Measurements from ENCODE around the gene GPR35. TPM values are rescaled to one million over a fixed set of nuclear protein-coding genes. Genes with fewer than 3 reads are reported as not detected.
A peak's percentile ranks its signal among the peaks of the same experiment; 100 is the strongest.

Gene GPR35
- total and polyA plus RNA-seq, 12 donors, result 0.40 to 5.2 (median 1.2) TPM

DNA sequence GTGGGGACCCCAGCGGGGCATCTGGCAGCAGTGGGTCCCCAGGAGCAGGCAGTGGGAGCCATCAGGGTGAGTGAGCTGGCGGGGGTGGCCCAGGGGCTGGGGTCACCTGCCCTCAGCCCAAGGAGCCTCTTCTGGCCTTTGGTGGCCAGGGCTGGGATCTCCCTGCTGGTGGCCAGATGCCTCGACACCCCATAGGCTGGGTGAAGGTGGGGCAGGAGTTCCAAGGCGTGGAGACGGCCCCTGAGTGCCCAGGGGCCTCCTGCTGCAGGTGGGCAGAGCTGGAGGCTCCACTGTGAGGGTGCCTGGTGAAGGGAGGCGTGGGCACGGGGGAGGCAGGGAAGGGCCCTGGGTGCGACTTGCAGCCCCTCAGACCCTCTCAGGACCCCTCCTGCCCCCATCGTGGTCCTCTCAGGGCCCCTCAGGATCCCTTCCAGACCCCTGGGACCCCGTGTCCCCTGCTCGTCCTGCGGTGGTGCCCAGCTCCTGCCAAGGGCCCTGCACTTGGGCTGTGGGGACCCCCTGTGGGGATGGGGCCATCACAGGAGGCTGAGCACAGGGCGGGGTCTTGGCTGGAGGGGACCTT, 5.0 kb upstream of the GPR35 start:
- Histone ChIP-seq H3K4me1 (peaks cover 0 to 55% (median 0%) of the 10 kb centered on the region in 9 donors), H3K27ac (peak overlapping the region in 1 of 10 donors; percentile 33), H3K9me3 (peaks cover 0 to 12% (median 0%) of the 10 kb centered on the region in 11 donors), H3K4me3 (no peak overlapping the region), H3K27me3 (no peaks in the 10 kb centered on the region), H3K36me3 (peaks cover 0 to 8% (median 0%) of the 10 kb centered on the region in 9 donors)
- 93 to 95% methylated on average over 13 of the region's 13 CpGs for WGBS, 2 donors
- TF ChIP-seq, protein P1, sequence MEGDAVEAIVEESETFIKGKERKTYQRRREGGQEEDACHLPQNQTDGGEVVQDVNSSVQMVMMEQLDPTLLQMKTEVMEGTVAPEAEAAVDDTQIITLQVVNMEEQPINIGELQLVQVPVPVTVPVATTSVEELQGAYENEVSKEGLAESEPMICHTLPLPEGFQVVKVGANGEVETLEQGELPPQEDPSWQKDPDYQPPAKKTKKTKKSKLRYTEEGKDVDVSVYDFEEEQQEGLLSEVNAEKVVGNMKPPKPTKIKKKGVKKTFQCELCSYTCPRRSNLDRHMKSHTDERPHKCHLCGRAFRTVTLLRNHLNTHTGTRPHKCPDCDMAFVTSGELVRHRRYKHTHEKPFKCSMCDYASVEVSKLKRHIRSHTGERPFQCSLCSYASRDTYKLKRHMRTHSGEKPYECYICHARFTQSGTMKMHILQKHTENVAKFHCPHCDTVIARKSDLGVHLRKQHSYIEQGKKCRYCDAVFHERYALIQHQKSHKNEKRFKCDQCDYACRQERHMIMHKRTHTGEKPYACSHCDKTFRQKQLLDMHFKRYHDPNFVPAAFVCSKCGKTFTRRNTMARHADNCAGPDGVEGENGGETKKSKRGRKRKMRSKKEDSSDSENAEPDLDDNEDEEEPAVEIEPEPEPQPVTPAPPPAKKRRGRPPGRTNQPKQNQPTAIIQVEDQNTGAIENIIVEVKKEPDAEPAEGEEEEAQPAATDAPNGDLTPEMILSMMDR (IDR thresholded peaks at IDR 0.05), result no peak
- intact Hi-C loops (cut with DNase I), result no loop called here
- no peak for ATAC-seq
- no peak for DNase-seq

DNA sequence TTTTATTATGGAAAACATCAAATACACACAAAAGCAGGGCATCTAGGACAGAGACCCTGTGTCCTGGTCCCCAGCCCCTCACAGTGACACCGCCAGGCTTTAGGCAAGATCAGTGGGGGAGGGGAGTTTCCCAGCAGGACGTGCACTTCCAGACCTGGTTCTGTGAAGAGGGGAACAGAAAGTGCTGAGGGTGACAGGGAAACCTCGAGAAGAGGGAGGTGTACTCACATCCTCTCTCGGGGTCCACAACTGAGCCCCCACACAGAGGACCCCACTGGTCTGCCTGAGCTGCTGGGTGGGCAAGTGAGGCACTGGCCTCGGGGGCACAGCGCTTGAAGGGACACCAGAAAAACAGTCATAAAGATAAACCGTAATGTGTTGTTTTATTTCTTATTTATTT, 4.4 kb upstream of the GPR35 start:
- no peak overlapping the region for H3K4me3 ChIP-seq
- peaks cover 0 to 8% (median 0%) of the 10 kb centered on the region in 9 donors for H3K36me3 ChIP-seq
- DNase-seq (no peak), ATAC-seq (no peak)
- H3K4me1 ChIP-seq, result peaks cover 0 to 57% (median 0%) of the 10 kb centered on the region in 9 donors
- H3K27ac ChIP-seq, result peak overlapping the region in 1 of 10 donors; percentile 33
- 87 to 90% methylated on average over 7 of the region's 7 CpGs for WGBS, 2 donors
- peaks cover 0 to 12% (median 0%) of the 10 kb centered on the region in 11 donors for H3K9me3 ChIP-seq
- intact Hi-C loops (cut with DNase I), result no loop called here
- TF ChIP-seq, protein P1 (IDR thresholded peaks at IDR 0.05), result no peak
- no peaks in the 10 kb centered on the region for H3K27me3 ChIP-seq

DNA sequence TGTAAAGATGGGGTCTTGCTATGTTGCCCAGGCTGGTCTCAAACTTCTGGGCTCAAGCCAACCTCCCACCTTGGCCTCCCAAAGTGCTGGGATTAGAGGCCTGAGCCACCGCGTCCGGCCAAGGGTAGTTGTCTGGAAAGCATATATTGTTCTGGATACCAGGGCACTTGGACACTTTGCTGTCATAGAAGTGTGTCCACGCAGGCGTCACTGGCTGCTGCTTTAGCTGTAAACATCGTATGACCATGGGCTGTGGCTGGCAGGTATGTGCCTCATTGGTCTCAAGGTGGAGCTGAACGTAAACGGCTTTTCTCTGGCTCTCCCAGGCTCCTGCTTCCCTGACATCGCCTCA, 3.2 kb upstream of the GPR35 start:
- 77 to 78% methylated on average over 9 of the region's 9 CpGs for WGBS, 2 donors
- no peak for DNase-seq
- Histone ChIP-seq H3K27ac (peak overlapping the region in 1 of 10 donors; percentile 75), H3K9me3 (peaks cover 0 to 12% (median 0%) of the 10 kb centered on the region in 11 donors), H3K4me1 (peaks cover 0 to 63% (median 0%) of the 10 kb centered on the region in 9 donors), H3K27me3 (no peaks in the 10 kb centered on the region), H3K4me3 (no peak overlapping the region), H3K36me3 (peaks cover 0 to 8% (median 0%) of the 10 kb centered on the region in 9 donors)
- ATAC-seq, result no peak
- TF ChIP-seq, protein P1 (IDR thresholded peaks at IDR 0.05), result no peak
- intact Hi-C loops (cut with DNase I), result no loop called here

DNA sequence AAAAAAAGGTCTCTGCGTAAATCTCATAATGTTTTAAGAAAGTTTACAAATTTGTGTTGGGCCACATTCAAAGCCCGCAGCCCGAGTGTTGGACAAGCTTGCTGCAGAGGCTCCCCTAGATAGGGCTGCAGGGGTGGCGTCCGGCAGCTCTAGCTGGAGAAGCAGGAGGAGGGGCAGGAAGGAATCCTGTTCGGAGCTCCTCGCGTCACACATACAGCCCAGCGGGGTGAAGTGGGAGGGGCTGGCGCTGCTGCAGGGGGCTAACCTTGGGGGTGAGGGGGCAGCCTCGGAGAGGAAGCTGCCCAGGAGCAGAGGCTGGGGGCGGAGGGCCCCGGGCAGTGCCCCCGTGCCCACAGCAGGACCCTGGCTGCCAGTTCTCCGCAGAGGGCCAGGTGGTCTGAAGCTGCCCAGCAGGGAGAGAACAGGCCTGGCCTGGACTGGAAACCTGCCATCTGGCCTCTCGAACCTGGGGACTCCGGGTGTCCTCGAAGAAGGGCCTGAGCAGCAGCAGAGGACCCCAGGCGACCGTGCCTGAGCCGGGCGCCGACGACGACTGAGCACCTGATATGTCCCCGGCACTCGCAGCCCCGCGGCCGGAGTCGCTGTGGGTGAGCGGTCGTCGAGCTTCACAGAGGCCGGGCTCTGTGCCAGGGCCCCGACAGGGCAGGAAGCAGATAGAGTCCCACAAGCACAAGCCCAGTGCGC, 2.6 kb upstream of the GPR35 start:
- Histone ChIP-seq H3K36me3 (peaks cover 0 to 7% (median 0%) of the 10 kb centered on the region in 9 donors), H3K4me1 (peaks cover 0 to 69% (median 0%) of the 10 kb centered on the region in 9 donors), H3K9me3 (peaks cover 0 to 6% (median 0%) of the 10 kb centered on the region in 11 donors), H3K27ac (peak overlapping the region in 1 of 10 donors; percentile 75), H3K4me3 (no peak overlapping the region), H3K27me3 (no peaks in the 10 kb centered on the region)
- intact Hi-C loops (cut with DNase I), result no loop called here
- TF ChIP-seq, protein P1 (IDR thresholded peaks at IDR 0.05), result no peak
- DNase-seq (no peak), ATAC-seq (no peak)
- 46 to 50% methylated on average over 35 to 37 of the region's 37 CpGs for WGBS, 2 donors

All from heart right ventricle (tissue), 16 donors.